Measurements from ENCODE around the gene MIP.

DNA sequence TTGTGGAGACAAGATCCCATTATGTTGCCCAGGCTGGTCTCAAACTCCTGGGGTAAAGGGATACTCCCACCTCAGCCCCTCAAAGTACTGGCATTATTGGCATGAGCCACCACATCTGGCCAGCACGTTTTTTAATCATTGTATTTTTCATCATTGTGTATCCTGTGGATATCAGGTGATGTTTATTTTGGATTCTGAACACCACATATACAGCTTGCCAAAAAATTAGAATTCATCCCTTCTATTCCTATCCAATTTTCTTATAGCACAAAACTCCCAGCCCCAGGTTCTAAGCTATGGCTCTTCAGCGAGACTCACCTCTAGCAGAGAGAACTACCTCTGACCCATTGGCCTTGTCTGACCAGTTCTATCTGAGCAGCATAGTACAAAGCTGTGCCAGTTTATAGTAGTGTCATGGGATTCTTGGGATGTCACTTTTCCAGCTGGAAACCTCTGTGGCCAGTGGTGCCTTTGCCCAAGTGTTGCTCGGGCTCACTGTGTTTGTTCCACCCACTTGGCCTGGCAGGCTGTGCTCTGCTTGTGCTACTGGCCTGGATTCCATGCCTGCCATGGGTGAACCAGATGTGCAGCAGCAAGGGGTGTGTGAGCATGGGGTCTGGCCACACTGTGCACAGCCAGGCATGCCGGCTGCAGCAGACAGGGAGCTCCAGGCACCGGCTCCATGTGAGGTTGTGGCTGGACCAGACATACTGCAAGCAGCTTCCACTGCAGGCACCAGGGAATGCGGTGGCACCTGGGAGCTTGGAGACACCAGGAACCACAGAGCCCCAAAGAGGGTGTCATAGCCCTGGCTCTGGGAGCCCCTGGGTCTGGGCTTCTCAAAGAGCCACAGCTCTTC is 42.4 kb downstream of the MIP start:
- TF ChIP-seq CEBPB (IDR thresholded peaks at IDR 0.05) (no peak), TEAD4 (IDR thresholded peaks at IDR 0.05) (no peak), EGR1 (IDR thresholded peaks at IDR 0.05) (no peak), ZBTB7A (IDR thresholded peaks at IDR 0.05; ENCODE audit: low read depth) (no peak), RAD21 (IDR thresholded peaks at IDR 0.05; ENCODE audit: low read depth) (no peak)
- TF ChIP-seq, protein P1, sequence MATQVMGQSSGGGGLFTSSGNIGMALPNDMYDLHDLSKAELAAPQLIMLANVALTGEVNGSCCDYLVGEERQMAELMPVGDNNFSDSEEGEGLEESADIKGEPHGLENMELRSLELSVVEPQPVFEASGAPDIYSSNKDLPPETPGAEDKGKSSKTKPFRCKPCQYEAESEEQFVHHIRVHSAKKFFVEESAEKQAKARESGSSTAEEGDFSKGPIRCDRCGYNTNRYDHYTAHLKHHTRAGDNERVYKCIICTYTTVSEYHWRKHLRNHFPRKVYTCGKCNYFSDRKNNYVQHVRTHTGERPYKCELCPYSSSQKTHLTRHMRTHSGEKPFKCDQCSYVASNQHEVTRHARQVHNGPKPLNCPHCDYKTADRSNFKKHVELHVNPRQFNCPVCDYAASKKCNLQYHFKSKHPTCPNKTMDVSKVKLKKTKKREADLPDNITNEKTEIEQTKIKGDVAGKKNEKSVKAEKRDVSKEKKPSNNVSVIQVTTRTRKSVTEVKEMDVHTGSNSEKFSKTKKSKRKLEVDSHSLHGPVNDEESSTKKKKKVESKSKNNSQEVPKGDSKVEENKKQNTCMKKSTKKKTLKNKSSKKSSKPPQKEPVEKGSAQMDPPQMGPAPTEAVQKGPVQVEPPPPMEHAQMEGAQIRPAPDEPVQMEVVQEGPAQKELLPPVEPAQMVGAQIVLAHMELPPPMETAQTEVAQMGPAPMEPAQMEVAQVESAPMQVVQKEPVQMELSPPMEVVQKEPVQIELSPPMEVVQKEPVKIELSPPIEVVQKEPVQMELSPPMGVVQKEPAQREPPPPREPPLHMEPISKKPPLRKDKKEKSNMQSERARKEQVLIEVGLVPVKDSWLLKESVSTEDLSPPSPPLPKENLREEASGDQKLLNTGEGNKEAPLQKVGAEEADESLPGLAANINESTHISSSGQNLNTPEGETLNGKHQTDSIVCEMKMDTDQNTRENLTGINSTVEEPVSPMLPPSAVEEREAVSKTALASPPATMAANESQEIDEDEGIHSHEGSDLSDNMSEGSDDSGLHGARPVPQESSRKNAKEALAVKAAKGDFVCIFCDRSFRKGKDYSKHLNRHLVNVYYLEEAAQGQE (IDR thresholded peaks at IDR 0.05; ENCODE audit: low read depth), result no peak

Measured in Ishikawa (cell line).